Naive thymus-derived CD8-positive, alpha-beta T cell (primary cell): ENCODE results near the gene RALY. TPM values are rescaled to one million over a fixed set of nuclear protein-coding genes. Genes with fewer than 3 reads are reported as not detected.
A peak's percentile ranks its signal among the peaks of the same experiment; 100 is the strongest.

Source experiments
- ATAC-seq, 2 donors: fragments of 150-1000 bp; cut with Tn5 transposase in 1 of 2; sonication (Bioruptor Pico), chemical (Tn5 transposase) in 1 of 2; 1 replicate in 1 of 2; 2 replicates in 1 of 2; pipeline ENCODE4 v1.10.0; 2021; ENCODE audit warnings: mild to moderate bottlenecking in 2 of 2, moderate library complexity in 2 of 2
- POLR2A ChIA-PET: fragments of 350-600 bp; sonication (Branson Sonifier 250); formaldehyde crosslinking; loops from one replicate; lab custom pipeline; 2021; ENCODE audit warnings: antibody characterized with exemption; lab: Charles Lee
- DNase-seq, 10 donors: peaks; one replicate each; pipeline versions ENCODE4 v3.0.0 to v3.0.0-alpha.2; 2020 to 2022
- H3K27ac Mint-ChIP-seq, 10 donors: one replicate each; pipeline ENCODE4 v1.8.0; 2020 to 2022; ENCODE audit warnings: mild to moderate bottlenecking in 10 of 10, mixed read lengths in 10 of 10, moderate library complexity in 4 of 10, inconsistent platforms in 1 of 10
- H3K27me3 Mint-ChIP-seq, 5 donors: one replicate each; pipeline ENCODE4 v1.8.0; 2021 to 2022; ENCODE audit warnings: mixed read lengths in 5 of 5
- H3K36me3 Mint-ChIP-seq, 3 donors: one replicate each; pipeline ENCODE4 v1.8.0; 2020 to 2022; ENCODE audit warnings: mixed read lengths in 3 of 3, mild to moderate bottlenecking in 2 of 3, inconsistent platforms in 1 of 3
- H3K4me1 Mint-ChIP-seq, 4 donors: one replicate each; pipeline ENCODE4 v1.8.0; 2021 to 2022; ENCODE audit warnings: mixed read lengths in 4 of 4
- H3K4me3 Mint-ChIP-seq, 10 donors: one replicate each; pipeline ENCODE4 v1.8.0; 2020 to 2022; ENCODE audit warnings: mild to moderate bottlenecking in 10 of 10, mixed read lengths in 10 of 10, moderate library complexity in 6 of 10, inconsistent platforms in 1 of 10
- H3K9me3 Mint-ChIP-seq, 9 donors: one replicate each; pipeline ENCODE4 v1.8.0; 2020 to 2022; ENCODE audit warnings: mixed read lengths in 9 of 9, mild to moderate bottlenecking in 3 of 9, inconsistent platforms in 1 of 9, moderate library complexity in 1 of 9
- polyA plus RNA-seq, 3 donors: library from polyadenylated mRNA; unstranded; fragments of 300-500 nt; fragmentation: Illumina TruSeq; gene quantifications; one replicate each; pipeline ENCODE4 v1.2.3, GENCODE V29; 2021
- total RNA-seq, 8 experiments: library from RNA in 2 of 8; stranded (reverse) in 2 of 8; gene quantifications; one replicate each; pipeline ENCODE4 v1.2.3 and lab custom pipeline; 2021 to 2026

Gene RALY
- total and polyA plus RNA-seq, 5 experiments from 2014 or later, result 105 to 211 (median 175) TPM

- Mint-ChIP-seq H3K27ac (peak overlapping the region in 8 of 10 donors; percentile 34 to 86 (median 74)), H3K27me3 (no peaks in the 10 kb centered on the region), H3K4me3 (peak overlapping the region in 9 of 10 donors; percentile 9 to 81 (median 62)), H3K9me3 (no peaks in the 10 kb centered on the region), H3K36me3 (peaks cover 0 to 21% (median 2%) of the 10 kb centered on the region in 3 donors), H3K4me1 (peaks cover 54 to 96% (median 93%) of the 10 kb centered on the region in 4 donors)
- ATAC-seq (no peak), DNase-seq (no peak)
- POLR2A ChIA-PET, result interaction anchor here (1.6 kb wide), 1 partner anchor 15 kb away, joined by 7 read pairs; the partner anchor contains the start of gene RALY
Observed at GRCh38 chr20:34008477-34008876, 14.8 kb downstream of the RALY start.

GRCh38 chr20:34010405-34010931, 16.8 kb downstream of the RALY start:
- H3K4me1 Mint-ChIP-seq, result peaks cover 60 to 94% (median 91%) of the 10 kb centered on the region in 4 donors
- H3K9me3 Mint-ChIP-seq, result no peaks in the 10 kb centered on the region
- peak overlapping the region in 8 of 10 donors; percentile 11 to 66 (median 53) for H3K4me3 Mint-ChIP-seq
- H3K27ac Mint-ChIP-seq, result peak overlapping the region in 6 of 10 donors; percentile 30 to 72 (median 42)
- H3K27me3 Mint-ChIP-seq, result no peaks in the 10 kb centered on the region
- no peak for ATAC-seq
- peaks cover 0 to 15% (median 0%) of the 10 kb centered on the region in 3 donors for H3K36me3 Mint-ChIP-seq
- POLR2A ChIA-PET, result interaction anchor here (3.8 kb wide), 1 partner anchor 16 kb away, joined by 13 read pairs; the partner anchor contains the start of gene RALY
- no peak for DNase-seq

GRCh38 chr20:34011275-34011674, 17.6 kb downstream of the RALY start:
- no peak for ATAC-seq
- no peaks in the 10 kb centered on the region for H3K27me3 Mint-ChIP-seq
- DNase-seq, result no peak
- peak overlapping the region in 5 of 10 donors; percentile 26 to 71 (median 27) for H3K27ac Mint-ChIP-seq
- POLR2A ChIA-PET, result interaction anchor here (1.2 to 3.8 kb wide), 2 partner anchors 17 to 19 kb away, joined by 7 to 13 read pairs; partner anchors contain the start of gene RALY
- no peaks in the 10 kb centered on the region for H3K9me3 Mint-ChIP-seq
- H3K36me3 Mint-ChIP-seq, result peaks cover 0 to 15% (median 0%) of the 10 kb centered on the region in 3 donors
- H3K4me1 Mint-ChIP-seq, result peaks cover 64 to 94% (median 92%) of the 10 kb centered on the region in 4 donors
- peak overlapping the region in 3 of 10 donors; percentile 12 to 31 (median 13) for H3K4me3 Mint-ChIP-seq

GRCh38 chr20:34012330-34012729, 18.6 kb downstream of the RALY start:
- H3K4me1 Mint-ChIP-seq, result peaks cover 65 to 96% (median 93%) of the 10 kb centered on the region in 4 donors
- H3K36me3 Mint-ChIP-seq, result peaks cover 0 to 10% (median 0%) of the 10 kb centered on the region in 3 donors
- no peaks in the 10 kb centered on the region for H3K9me3 Mint-ChIP-seq
- DNase-seq (no peak), ATAC-seq (no peak)
- H3K27ac Mint-ChIP-seq, result peak overlapping the region in 9 of 10 donors; percentile 12 to 82 (median 61)
- peak overlapping the region in 8 of 10 donors; percentile 8 to 68 (median 30) for H3K4me3 Mint-ChIP-seq
- POLR2A ChIA-PET, result interaction anchor here (0.7 to 3.8 kb wide), 3 partner anchors 18 to 22 kb away, joined by 5 to 13 read pairs (median 7); partner anchors contain the start of gene RALY
- no peaks in the 10 kb centered on the region for H3K27me3 Mint-ChIP-seq

- POLR2A ChIA-PET, result interaction anchor here (0.7 to 3.8 kb wide), 2 partner anchors 19 to 268 kb away, joined by 10 to 13 read pairs; partner anchors contain the start of gene RALY
- Mint-ChIP-seq H3K4me3 (peak overlapping the region in 7 of 10 donors; percentile 18 to 68 (median 35)), H3K27ac (peak overlapping the region in 8 of 10 donors; percentile 22 to 82 (median 64)), H3K9me3 (no peaks in the 10 kb centered on the region), H3K27me3 (no peaks in the 10 kb centered on the region), H3K4me1 (peaks cover 69 to 98% (median 96%) of the 10 kb centered on the region in 4 donors), H3K36me3 (peaks cover 0 to 10% (median 0%) of the 10 kb centered on the region in 3 donors)
- DNase-seq, result no peak
- ATAC-seq, result no peak
Observed at GRCh38 chr20:34012735-34013134, 19.0 kb downstream of the RALY start.

GRCh38 chr20:34013554-34013953, 19.8 kb downstream of the RALY start:
- Mint-ChIP-seq H3K27me3 (no peaks in the 10 kb centered on the region), H3K4me1 (peaks cover 65 to 98% (median 96%) of the 10 kb centered on the region in 4 donors), H3K9me3 (no peaks in the 10 kb centered on the region), H3K36me3 (peaks cover 0 to 8% (median 0%) of the 10 kb centered on the region in 3 donors), H3K4me3 (peak overlapping the region in 2 of 10 donors; percentile 14 to 34), H3K27ac (peak overlapping the region in 3 of 10 donors; percentile 24 to 68 (median 61))
- DNase-seq (no peak), ATAC-seq (no peak)
- POLR2A ChIA-PET, result interaction anchor here (3.8 kb wide), 1 partner anchor 19 kb away, joined by 13 read pairs; the partner anchor contains the start of gene RALY

GRCh38 chr20:34014878-34015277, 21.2 kb downstream of the RALY start:
- peak overlapping the region in 4 of 10 donors; percentile 1 to 39 (median 18) for H3K4me3 Mint-ChIP-seq
- peak overlapping the region in 6 of 10 donors; percentile 5 to 83 (median 28) for H3K27ac Mint-ChIP-seq
- H3K27me3 Mint-ChIP-seq, result no peaks in the 10 kb centered on the region
- peaks cover 0 to 8% (median 0%) of the 10 kb centered on the region in 3 donors for H3K36me3 Mint-ChIP-seq
- ATAC-seq, result no peak
- no peaks in the 10 kb centered on the region for H3K9me3 Mint-ChIP-seq
- DNase-seq, result no peak
- POLR2A ChIA-PET, result no interaction called here
- H3K4me1 Mint-ChIP-seq, result peaks cover 57 to 96% (median 93%) of the 10 kb centered on the region in 4 donors

GRCh38 chr20:34015401-34016335, 22.0 kb downstream of the RALY start:
- Mint-ChIP-seq H3K4me1 (peaks cover 57 to 96% (median 93%) of the 10 kb centered on the region in 4 donors), H3K36me3 (peaks cover 0 to 8% (median 4%) of the 10 kb centered on the region in 3 donors), H3K9me3 (no peaks in the 10 kb centered on the region), H3K4me3 (peak overlapping the region in 9 of 10 donors; percentile 1 to 59 (median 29)), H3K27ac (peak overlapping the region; percentile 31 to 84 (median 58)), H3K27me3 (no peaks in the 10 kb centered on the region)
- POLR2A ChIA-PET, result interaction anchor here (0.6 kb wide), 1 partner anchor 97 kb away, joined by 7 read pairs; no protein-coding TSS in a partner anchor
- DNase-seq (peak in 1 of 10 donors; percentile 15), ATAC-seq (peak; percentile 53 to 70)

GRCh38 chr20:34016736-34017135, 23.0 kb downstream of the RALY start:
- Mint-ChIP-seq H3K9me3 (no peaks in the 10 kb centered on the region), H3K27me3 (no peaks in the 10 kb centered on the region), H3K4me1 (peaks cover 52 to 94% (median 90%) of the 10 kb centered on the region in 4 donors), H3K27ac (peak overlapping the region in 9 of 10 donors; percentile 27 to 85 (median 61)), H3K36me3 (peaks cover 0 to 8% (median 4%) of the 10 kb centered on the region in 3 donors), H3K4me3 (no peak overlapping the region)
- POLR2A ChIA-PET, result interaction anchor here (0.6 kb wide), 1 partner anchor 9 kb away, joined by 6 read pairs; no protein-coding TSS in a partner anchor
- ATAC-seq, result no peak
- no peak for DNase-seq

GRCh38 chr20:34017610-34018009, 23.9 kb downstream of the RALY start:
- POLR2A ChIA-PET, result no interaction called here
- Mint-ChIP-seq H3K4me3 (peak overlapping the region in 4 of 10 donors; percentile 2 to 28 (median 9)), H3K27ac (peak overlapping the region; percentile 1 to 78 (median 50)), H3K4me1 (peaks cover 51 to 94% (median 89%) of the 10 kb centered on the region in 4 donors), H3K27me3 (no peaks in the 10 kb centered on the region), H3K36me3 (peaks cover 0 to 6% (median 4%) of the 10 kb centered on the region in 3 donors), H3K9me3 (no peaks in the 10 kb centered on the region)
- ATAC-seq (no peak), DNase-seq (no peak)

- peak overlapping the region in 8 of 10 donors; percentile 9 to 78 (median 55) for H3K27ac Mint-ChIP-seq
- H3K27me3 Mint-ChIP-seq, result no peaks in the 10 kb centered on the region
- POLR2A ChIA-PET, result no interaction called here
- H3K4me1 Mint-ChIP-seq, result peaks cover 53 to 94% (median 89%) of the 10 kb centered on the region in 4 donors
- DNase-seq (no peak), ATAC-seq (no peak)
- peak overlapping the region in 1 of 10 donors; percentile 8 for H3K4me3 Mint-ChIP-seq
- H3K9me3 Mint-ChIP-seq, result no peaks in the 10 kb centered on the region
- H3K36me3 Mint-ChIP-seq, result peaks cover 0 to 5% (median 4%) of the 10 kb centered on the region in 3 donors
Observed at GRCh38 chr20:34018166-34018565, 24.5 kb downstream of the RALY start.
